ENCODE results near the gene ZFYVE28.

DNA sequence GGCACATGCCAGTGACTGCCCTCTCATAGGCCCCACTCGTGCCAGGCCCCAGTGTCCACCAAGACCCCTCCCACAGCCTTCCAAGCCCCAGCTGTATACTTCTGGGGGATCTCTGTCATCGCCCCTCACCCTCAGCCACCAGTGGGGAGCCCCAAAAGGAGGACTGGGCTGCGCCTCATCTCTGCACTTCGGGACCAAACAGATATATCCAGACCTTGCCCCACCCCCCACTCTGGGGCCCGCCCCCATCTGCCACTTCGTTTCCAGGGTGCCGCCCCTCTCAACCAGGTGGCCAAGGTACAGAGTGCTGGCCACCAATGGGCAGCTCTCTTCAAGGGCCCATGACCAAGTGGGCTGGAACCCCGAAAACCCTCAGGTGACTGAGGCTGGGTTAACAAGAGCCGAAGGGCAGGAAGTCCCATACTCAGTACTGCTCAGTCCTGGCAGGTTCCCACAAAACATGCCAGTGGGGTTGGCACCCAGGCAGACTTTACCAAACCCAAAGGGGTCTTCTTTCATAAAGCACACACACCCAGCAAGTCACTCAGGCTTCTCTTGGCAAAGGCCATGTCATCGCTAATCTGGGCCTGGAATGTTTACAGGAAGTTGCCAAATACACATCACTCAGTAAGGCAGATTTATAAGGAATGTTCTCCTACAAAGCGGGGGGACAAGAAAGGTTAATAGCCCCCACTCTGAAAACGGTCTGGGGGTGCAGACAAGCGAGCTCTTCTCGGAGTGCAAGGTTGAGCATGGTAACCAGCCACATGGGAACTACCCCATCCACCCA is 4.4 kb downstream of the ZFYVE28 start:
- no peak for TF ChIP-seq POLR2A (IDR thresholded peaks at IDR 0.05)
- TF ChIP-seq, protein P1, sequence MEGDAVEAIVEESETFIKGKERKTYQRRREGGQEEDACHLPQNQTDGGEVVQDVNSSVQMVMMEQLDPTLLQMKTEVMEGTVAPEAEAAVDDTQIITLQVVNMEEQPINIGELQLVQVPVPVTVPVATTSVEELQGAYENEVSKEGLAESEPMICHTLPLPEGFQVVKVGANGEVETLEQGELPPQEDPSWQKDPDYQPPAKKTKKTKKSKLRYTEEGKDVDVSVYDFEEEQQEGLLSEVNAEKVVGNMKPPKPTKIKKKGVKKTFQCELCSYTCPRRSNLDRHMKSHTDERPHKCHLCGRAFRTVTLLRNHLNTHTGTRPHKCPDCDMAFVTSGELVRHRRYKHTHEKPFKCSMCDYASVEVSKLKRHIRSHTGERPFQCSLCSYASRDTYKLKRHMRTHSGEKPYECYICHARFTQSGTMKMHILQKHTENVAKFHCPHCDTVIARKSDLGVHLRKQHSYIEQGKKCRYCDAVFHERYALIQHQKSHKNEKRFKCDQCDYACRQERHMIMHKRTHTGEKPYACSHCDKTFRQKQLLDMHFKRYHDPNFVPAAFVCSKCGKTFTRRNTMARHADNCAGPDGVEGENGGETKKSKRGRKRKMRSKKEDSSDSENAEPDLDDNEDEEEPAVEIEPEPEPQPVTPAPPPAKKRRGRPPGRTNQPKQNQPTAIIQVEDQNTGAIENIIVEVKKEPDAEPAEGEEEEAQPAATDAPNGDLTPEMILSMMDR (IDR thresholded peaks at IDR 0.05) = no peak
